ENCODE data around the gene RUNX3. TPM values are rescaled to one million over a fixed set of nuclear protein-coding genes. Genes with fewer than 3 reads are reported as not detected.

RUNX3 gene
- total RNA-seq, 4 donors from 2014 or later = 0.27 to 2.8 (median 0.77) TPM

- H3K27me3 ChIP-seq = peaks cover 34% of the 10 kb centered on the region
- peaks cover 5 to 24% of the 10 kb centered on the region in 2 donors for H3K4me1 ChIP-seq
- 49 to 52% methylated on average over 10 of the region's 10 CpGs for WGBS, 2 donors
- H3K4me3 ChIP-seq (replicated peaks in 1 of 3) = no peak overlapping the region
- DNase-seq = no peak
- no peaks in the 10 kb centered on the region for H3K36me3 ChIP-seq
- intact Hi-C loops (cut with DNase I) = no loop called here
- TF ChIP-seq POLR2A (IDR thresholded peaks at IDR 0.05) = no peak
- no peak for TF ChIP-seq CTCF (IDR thresholded peaks at IDR 0.05)
- no peaks in the 10 kb centered on the region for H3K9me3 ChIP-seq
- no peak overlapping the region for H3K27ac ChIP-seq
These were observed 4.8 kb downstream of the RUNX3 start for GRCh38 chr1:24925082-24925779.

DNA sequence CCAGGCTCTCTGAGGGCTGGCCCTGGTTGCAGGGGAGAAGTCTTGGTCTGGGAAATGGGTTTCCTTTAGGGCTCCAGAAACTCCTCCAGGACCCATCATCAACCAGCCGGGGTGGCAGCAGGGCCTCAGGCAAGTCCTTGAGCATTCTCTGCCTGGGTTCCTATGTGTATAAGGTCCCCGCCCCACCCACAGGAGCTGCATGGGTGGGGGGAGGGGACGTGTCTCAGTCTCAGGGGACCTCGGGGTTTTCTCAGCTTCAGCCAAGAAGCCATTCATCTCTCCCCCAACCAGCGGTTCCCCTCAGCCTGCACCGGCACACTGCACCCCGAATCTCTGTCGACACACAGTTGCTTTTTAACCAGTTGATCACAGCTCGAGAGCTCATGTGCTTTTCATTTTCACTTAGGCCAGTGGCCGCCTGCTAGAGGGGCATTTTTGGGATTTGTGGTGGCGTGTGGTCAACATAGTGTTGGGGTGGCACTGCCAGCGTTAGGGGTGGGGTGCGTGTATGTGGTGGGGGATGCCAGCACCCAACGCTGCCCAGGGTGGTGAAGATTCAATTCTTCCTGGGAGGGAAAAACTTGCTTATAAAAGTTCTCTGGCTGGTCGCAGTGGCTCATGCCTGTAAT is 6.5 kb downstream of the RUNX3 start:
- H3K27ac ChIP-seq = no peak overlapping the region
- intact Hi-C loops (cut with DNase I) = no loop called here
- no peak for DNase-seq
- H3K27me3 ChIP-seq = peaks cover 24% of the 10 kb centered on the region
- H3K9me3 ChIP-seq = no peaks in the 10 kb centered on the region
- TF ChIP-seq CTCF (IDR thresholded peaks at IDR 0.05) (no peak), POLR2A (IDR thresholded peaks at IDR 0.05) (no peak)
- peaks cover 0 to 11% of the 10 kb centered on the region in 2 donors for H3K4me1 ChIP-seq
- H3K36me3 ChIP-seq = no peaks in the 10 kb centered on the region
- no peak overlapping the region for H3K4me3 ChIP-seq (replicated peaks in 1 of 3)
- 75 to 77% methylated on average over 14 to 15 of the region's 15 CpGs for WGBS, 2 donors

- Histone ChIP-seq H3K27me3 (peaks cover 11% of the 10 kb centered on the region), H3K27ac (no peak overlapping the region), H3K36me3 (no peaks in the 10 kb centered on the region), H3K9me3 (no peaks in the 10 kb centered on the region), H3K4me3 (replicated peaks in 1 of 3) (no peak overlapping the region), H3K4me1 (peaks cover 0 to 6% of the 10 kb centered on the region in 2 donors)
- WGBS, 2 donors = 94 to 95% methylated on average over 9 of the region's 9 CpGs
- TF ChIP-seq POLR2A (IDR thresholded peaks at IDR 0.05) = no peak
- no peak for TF ChIP-seq CTCF (IDR thresholded peaks at IDR 0.05)
- intact Hi-C loops (cut with DNase I) = no loop called here
- DNase-seq = no peak
These were observed 8.0 kb downstream of the RUNX3 start for GRCh38 chr1:24921938-24922662.

DNA sequence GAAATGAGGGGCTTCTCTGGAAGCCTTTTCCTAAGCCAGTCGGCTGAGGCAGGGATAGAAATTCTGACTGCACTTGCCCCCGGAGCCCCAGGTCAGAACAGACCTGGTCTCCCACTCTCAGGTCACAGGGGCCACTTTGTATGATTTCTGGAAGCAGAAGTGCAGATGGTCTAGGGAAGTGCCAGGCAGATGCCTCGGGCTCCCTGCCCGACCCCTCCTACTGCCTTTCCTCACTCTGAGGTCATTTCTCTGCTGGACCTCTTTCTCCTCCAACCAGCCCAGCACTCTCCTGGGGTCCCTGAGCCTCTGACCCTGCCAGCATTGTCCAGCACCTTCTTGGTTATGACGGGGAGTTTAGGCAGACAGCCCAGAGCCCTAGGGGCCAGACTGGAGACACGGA is 8.7 kb downstream of the RUNX3 start:
- Histone ChIP-seq H3K27me3 (peaks cover 8% of the 10 kb centered on the region), H3K4me3 (replicated peaks in 1 of 3) (no peak overlapping the region), H3K36me3 (no peaks in the 10 kb centered on the region), H3K4me1 (peaks cover 0 to 2% of the 10 kb centered on the region in 2 donors), H3K9me3 (no peaks in the 10 kb centered on the region), H3K27ac (no peak overlapping the region)
- DNase-seq = no peak
- intact Hi-C loops (cut with DNase I) = no loop called here
- TF ChIP-seq CTCF (IDR thresholded peaks at IDR 0.05) (no peak), POLR2A (IDR thresholded peaks at IDR 0.05) (no peak)
- WGBS, 2 donors = 78 to 82% methylated on average over 6 of the region's 6 CpGs

- 74 to 84% methylated on average over 8 of the region's 8 CpGs for WGBS, 2 donors
- Histone ChIP-seq H3K36me3 (no peaks in the 10 kb centered on the region), H3K4me3 (replicated peaks in 1 of 3) (no peak overlapping the region), H3K27ac (no peak overlapping the region), H3K9me3 (no peaks in the 10 kb centered on the region), H3K27me3 (peaks cover 4% of the 10 kb centered on the region), H3K4me1 (no peaks in the 10 kb centered on the region)
- TF ChIP-seq POLR2A (IDR thresholded peaks at IDR 0.05) (no peak), CTCF (IDR thresholded peaks at IDR 0.05) (no peak)
- no peak for DNase-seq
- intact Hi-C loops (cut with DNase I) = no loop called here
These were observed 9.5 kb downstream of the RUNX3 start for GRCh38 chr1:24920533-24920925.

Measured in thyroid gland (tissue), 4 donors.